Skeletal muscle satellite cell (primary cell): ENCODE results near the gene DLGAP4.

ENCODE experiments used
- H3K27me3 ChIP-seq: 2 replicates; pipeline ENCODE4 v1.7.0; 2013; ENCODE audit warnings: low read length; ENCODE audit not compliant: control insufficient read depth, insufficient read depth
- H3K36me3 ChIP-seq: 2 replicates; pipeline ENCODE4 v1.7.0; 2013; ENCODE audit warnings: mild to moderate bottlenecking, control low read depth, low read length; ENCODE audit not compliant: insufficient read depth
- H3K4me1 ChIP-seq: 2 replicates; pipeline ENCODE4 v1.7.0; 2013; ENCODE audit warnings: low read length; ENCODE audit not compliant: control insufficient read depth, insufficient read depth
- H3K4me2 ChIP-seq: 2 replicates; pipeline ENCODE4 v1.7.0; 2013; ENCODE audit warnings: mild to moderate bottlenecking, low read length
- H3K4me3 ChIP-seq: 2 replicates; pipeline ENCODE4 v1.7.0; 2013; ENCODE audit warnings: low read length
- H3K9ac ChIP-seq: 2 replicates; pipeline ENCODE4 v1.7.0; 2013; ENCODE audit warnings: mild to moderate bottlenecking, low read depth, low read length, moderate library complexity
- H3K9me3 ChIP-seq: replicated peaks from 2 replicates; pipeline ENCODE4 v1.7.0; 2013; ENCODE audit warnings: mild to moderate bottlenecking, control low read depth, low read length

The DLGAP4 gene

GRCh38 chr20:36384022-36384619 lies 78.0 kb downstream of the DLGAP4 start:
- Histone ChIP-seq H3K4me2 (no peak overlapping the region), H3K36me3 (no peaks in the 10 kb centered on the region), H3K4me1 (no peaks in the 10 kb centered on the region), H3K9me3 (no peaks in the 10 kb centered on the region), H3K27me3 (peaks cover 42% of the 10 kb centered on the region), H3K9ac (no peak overlapping the region), H3K4me3 (no peak overlapping the region)

DNA sequence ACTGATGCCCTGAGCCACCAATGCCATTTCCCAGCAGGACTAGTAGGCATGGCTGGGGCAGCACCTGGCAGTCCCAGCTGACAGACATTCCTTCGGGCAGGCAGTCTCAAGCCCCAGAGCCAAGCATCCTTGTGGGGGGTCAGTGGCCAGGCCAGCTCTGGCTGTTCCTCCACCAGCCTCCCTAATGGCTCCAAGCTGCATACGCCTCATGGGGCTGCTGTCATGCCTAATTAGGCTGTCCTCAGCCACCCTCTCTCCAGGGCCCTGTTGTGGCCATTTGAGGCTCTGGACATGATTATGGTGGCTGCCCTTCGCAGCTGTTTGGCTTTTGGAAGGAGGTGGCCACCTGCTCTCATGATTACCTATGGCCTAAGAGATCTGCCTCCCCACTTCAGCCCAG lies 79.4 kb downstream of the DLGAP4 start:
- Histone ChIP-seq H3K27me3 (peaks cover 49% of the 10 kb centered on the region), H3K4me1 (no peaks in the 10 kb centered on the region), H3K36me3 (no peaks in the 10 kb centered on the region), H3K4me3 (no peak overlapping the region), H3K4me2 (no peak overlapping the region), H3K9me3 (no peaks in the 10 kb centered on the region), H3K9ac (no peak overlapping the region)

- Histone ChIP-seq H3K4me1 (no peaks in the 10 kb centered on the region), H3K4me3 (no peak overlapping the region), H3K9ac (no peak overlapping the region), H3K4me2 (no peak overlapping the region), H3K9me3 (no peaks in the 10 kb centered on the region), H3K36me3 (no peaks in the 10 kb centered on the region), H3K27me3 (peaks cover 50% of the 10 kb centered on the region)
These were observed 80.1 kb downstream of the DLGAP4 start for GRCh38 chr20:36386236-36386635.

DNA sequence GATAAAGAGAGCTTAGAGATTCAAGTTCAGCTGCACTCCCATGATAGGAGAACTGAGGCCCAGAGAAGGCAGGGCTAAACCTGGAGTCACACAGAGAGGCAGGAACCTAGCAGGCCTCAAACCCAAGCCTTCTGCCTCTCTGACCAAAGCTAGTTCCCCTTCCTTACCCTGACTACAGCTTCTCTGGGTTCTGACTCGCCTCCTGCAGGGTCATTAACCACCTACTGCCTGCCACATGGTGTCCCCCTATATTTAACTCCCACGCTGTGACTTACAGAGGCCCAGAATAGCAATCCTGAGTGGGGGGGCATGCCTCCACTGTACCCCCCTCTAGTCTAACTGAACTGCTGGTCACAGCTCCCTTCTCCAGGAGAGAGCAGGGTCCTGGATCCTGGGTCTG lies 84.1 kb downstream of the DLGAP4 start:
- H3K4me1 ChIP-seq = no peaks in the 10 kb centered on the region
- H3K9ac ChIP-seq = no peak overlapping the region
- H3K4me3 ChIP-seq = no peak overlapping the region
- no peaks in the 10 kb centered on the region for H3K36me3 ChIP-seq
- peaks cover 66% of the 10 kb centered on the region for H3K27me3 ChIP-seq
- H3K4me2 ChIP-seq = no peak overlapping the region
- H3K9me3 ChIP-seq = no peaks in the 10 kb centered on the region

- peaks cover 61% of the 10 kb centered on the region for H3K27me3 ChIP-seq
- no peaks in the 10 kb centered on the region for H3K36me3 ChIP-seq
- no peaks in the 10 kb centered on the region for H3K4me1 ChIP-seq
- no peaks in the 10 kb centered on the region for H3K9me3 ChIP-seq
- no peak overlapping the region for H3K4me2 ChIP-seq
- H3K4me3 ChIP-seq = no peak overlapping the region
- H3K9ac ChIP-seq = no peak overlapping the region
These were observed 84.7 kb downstream of the DLGAP4 start for GRCh38 chr20:36390719-36391415.

DNA sequence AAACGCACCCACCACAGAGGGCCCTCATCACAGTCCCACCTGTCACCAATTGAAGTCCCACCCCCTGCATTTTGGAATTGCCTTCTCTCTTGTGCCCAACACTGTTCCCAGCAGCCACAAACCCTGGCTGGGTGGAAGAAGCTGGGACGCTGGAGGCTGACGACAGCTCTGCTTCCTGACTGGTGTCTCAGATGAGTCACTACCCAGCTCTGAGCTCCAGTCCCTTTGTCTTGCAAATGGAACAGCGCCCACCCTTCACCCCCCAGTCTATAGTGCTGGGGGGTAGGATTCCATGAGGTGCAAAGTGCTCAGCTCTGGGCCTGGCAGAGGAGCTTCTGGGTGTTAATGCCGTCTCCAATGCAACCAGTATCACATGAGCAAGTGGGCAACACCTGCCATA lies 85.3 kb downstream of the DLGAP4 start:
- no peaks in the 10 kb centered on the region for H3K4me1 ChIP-seq
- H3K9ac ChIP-seq = no peak overlapping the region
- peaks cover 57% of the 10 kb centered on the region for H3K27me3 ChIP-seq
- H3K4me2 ChIP-seq = no peak overlapping the region
- H3K4me3 ChIP-seq = no peak overlapping the region
- H3K9me3 ChIP-seq = no peaks in the 10 kb centered on the region
- no peaks in the 10 kb centered on the region for H3K36me3 ChIP-seq

GRCh38 chr20:36391955-36392354 lies 85.8 kb downstream of the DLGAP4 start:
- Histone ChIP-seq H3K4me2 (no peak overlapping the region), H3K9ac (no peak overlapping the region), H3K36me3 (no peaks in the 10 kb centered on the region), H3K4me3 (no peak overlapping the region), H3K4me1 (no peaks in the 10 kb centered on the region), H3K27me3 (peaks cover 57% of the 10 kb centered on the region), H3K9me3 (no peaks in the 10 kb centered on the region)

DNA sequence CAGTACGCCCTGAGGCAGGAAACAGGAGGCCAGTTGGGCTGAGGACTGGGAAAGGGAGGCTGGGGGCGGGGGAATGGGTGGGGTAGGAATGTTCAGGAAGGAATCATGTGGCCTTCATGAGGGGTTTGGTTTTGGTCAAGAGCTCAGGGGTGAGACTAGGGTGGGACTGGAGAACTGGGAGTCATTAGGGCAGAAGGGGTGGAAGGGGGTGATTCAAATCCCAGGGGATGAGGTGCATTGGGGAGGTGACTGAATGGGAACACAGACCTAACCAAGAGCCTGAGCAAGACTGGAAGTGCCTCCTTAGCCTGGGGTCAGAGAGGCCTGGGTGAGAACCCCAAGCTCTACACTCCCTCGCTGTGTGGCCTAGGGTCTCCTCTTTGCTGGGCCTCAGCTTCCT lies 86.8 kb downstream of the DLGAP4 start:
- Histone ChIP-seq H3K4me2 (no peak overlapping the region), H3K4me1 (no peaks in the 10 kb centered on the region), H3K36me3 (no peaks in the 10 kb centered on the region), H3K4me3 (no peak overlapping the region), H3K9me3 (no peaks in the 10 kb centered on the region), H3K9ac (no peak overlapping the region), H3K27me3 (peaks cover 50% of the 10 kb centered on the region)

GRCh38 chr20:36394340-36394965 lies 88.3 kb downstream of the DLGAP4 start:
- H3K4me2 ChIP-seq = no peak overlapping the region
- H3K9ac ChIP-seq = no peak overlapping the region

GRCh38 chr20:36396340-36396739 lies 90.2 kb downstream of the DLGAP4 start:
- peaks cover 46% of the 10 kb centered on the region for H3K27me3 ChIP-seq
- H3K36me3 ChIP-seq = no peaks in the 10 kb centered on the region
- H3K4me2 ChIP-seq = no peak overlapping the region
- H3K4me1 ChIP-seq = no peaks in the 10 kb centered on the region
- no peaks in the 10 kb centered on the region for H3K9me3 ChIP-seq
- no peak overlapping the region for H3K9ac ChIP-seq
- no peak overlapping the region for H3K4me3 ChIP-seq

More at GRCh38 chr20:36394340-36394965, 88.3 kb downstream of the DLGAP4 start:
- Histone ChIP-seq H3K9me3 (no peaks in the 10 kb centered on the region), H3K27me3 (peaks cover 44% of the 10 kb centered on the region), H3K4me1 (no peaks in the 10 kb centered on the region), H3K36me3 (no peaks in the 10 kb centered on the region), H3K4me3 (no peak overlapping the region)

DNA sequence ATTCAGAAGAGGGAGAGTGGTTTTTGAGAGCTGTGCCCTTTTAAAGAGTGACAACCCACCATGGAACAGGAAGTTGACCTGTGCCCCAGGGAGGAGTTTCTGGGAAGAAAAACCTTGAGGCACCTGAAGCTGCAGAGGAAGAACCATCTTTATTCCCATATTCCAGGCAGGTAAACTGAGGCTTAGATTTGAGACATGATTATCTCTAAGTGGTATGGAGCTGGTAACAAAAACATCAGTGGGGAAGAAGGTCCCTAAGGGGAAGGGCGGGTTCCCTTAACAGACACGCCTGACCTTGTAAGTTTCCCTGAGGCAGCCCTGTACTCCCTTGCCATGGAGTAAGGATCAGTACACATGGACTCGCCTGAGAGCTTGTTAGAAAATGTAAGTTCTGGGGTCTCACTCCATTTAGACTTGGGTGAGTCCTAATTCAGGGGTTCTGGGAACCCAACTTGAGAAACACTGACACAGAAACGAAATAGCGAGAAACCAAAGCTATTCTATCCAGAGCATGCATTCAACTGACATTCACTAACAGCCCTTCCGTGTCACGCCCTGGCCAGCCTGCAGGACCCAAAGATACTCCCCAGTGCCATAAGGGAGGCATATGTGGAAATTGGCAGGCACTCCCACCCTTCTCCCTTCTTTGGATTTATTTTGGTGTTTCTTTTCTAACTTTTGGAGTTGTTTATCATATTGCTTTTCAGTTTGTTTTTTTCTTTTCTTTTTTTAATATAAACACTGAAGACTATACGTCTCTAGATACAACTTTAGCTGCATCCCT lies 90.9 kb downstream of the DLGAP4 start:
- Histone ChIP-seq H3K4me1 (no peaks in the 10 kb centered on the region), H3K36me3 (no peaks in the 10 kb centered on the region), H3K9me3 (no peaks in the 10 kb centered on the region), H3K4me2 (no peak overlapping the region), H3K27me3 (peaks cover 46% of the 10 kb centered on the region), H3K4me3 (no peak overlapping the region), H3K9ac (no peak overlapping the region)
